Neural cell (in vitro differentiated cells): ENCODE results near the gene FHOD3. TPM values are rescaled to one million over a fixed set of nuclear protein-coding genes. Genes with fewer than 3 reads are reported as not detected.

Experiments
- H2AFZ ChIP-seq: fragments of 200-600, 300-800 bp; sonication (generic), shearing (Covaris generic); 2 replicates; pipeline ENCODE4 v1.6.0; 2014; ENCODE audit warnings: low read depth, mild to moderate bottlenecking, antibody characterized with exemption, low read length, moderate library complexity
- H3F3A ChIP-seq: fragments of 200-600 bp; shearing (Covaris generic); 2 replicates; pipeline ENCODE4 v1.6.1; 2016; ENCODE audit warnings: mild to moderate bottlenecking, moderate library complexity, mixed read lengths, antibody characterized with exemption, low read length; ENCODE audit not compliant: insufficient read depth, poor library complexity, severe bottlenecking
- H3K27ac ChIP-seq: fragments of 200-600, 300-800 bp; sonication (generic), shearing (Covaris generic); 2 replicates; pipeline ENCODE4 v1.5.1; 2014; ENCODE audit warnings: mild to moderate bottlenecking, low read length, moderate library complexity
- H3K27me3 ChIP-seq: fragments of 300-800, 200-600 bp; sonication (generic), shearing (Covaris generic); 2 replicates; pipeline ENCODE4 v1.6.0; 2014; ENCODE audit warnings: mild to moderate bottlenecking, low read depth, low read length, moderate library complexity; ENCODE audit not compliant: insufficient read depth
- H3K36me3 ChIP-seq: fragments of 300-800, 200-600 bp; sonication (generic), shearing (Covaris generic); 2 replicates; pipeline ENCODE4 v1.5.1; 2014; ENCODE audit warnings: mild to moderate bottlenecking, antibody characterized with exemption, low read length, moderate library complexity; ENCODE audit not compliant: insufficient read depth
- H3K4me2 ChIP-seq: fragments of 300-800, 200-600 bp; sonication (generic), shearing (Covaris generic); 2 replicates; pipeline ENCODE4 v1.6.0; 2014; ENCODE audit warnings: mild to moderate bottlenecking, low read length
- H3K4me3 ChIP-seq: fragments of 300-800, 200-600 bp; sonication (generic), shearing (Covaris generic); 2 replicates; pipeline ENCODE4 v1.5.1; 2014; ENCODE audit warnings: mild to moderate bottlenecking, low read length, moderate library complexity
- H3K79me2 ChIP-seq: fragments of 200-600 bp; shearing (Covaris generic); replicated peaks from 2 replicates; pipeline ENCODE4 v1.6.0; 2014; ENCODE audit warnings: mild to moderate bottlenecking, low read length, moderate library complexity; ENCODE audit not compliant: insufficient read depth
- H3K9ac ChIP-seq: fragments of 300-800, 200-600 bp; sonication (generic), shearing (Covaris generic); 2 replicates; pipeline ENCODE4 v1.6.1; 2016; ENCODE audit warnings: mild to moderate bottlenecking, low read length, mixed read lengths
- H3K9me2 ChIP-seq: fragments of 200-600 bp; shearing (Covaris generic); 2 replicates; pipeline ENCODE4 v1.6.1; 2016; ENCODE audit warnings: mild to moderate bottlenecking, low read length, mixed read lengths; ENCODE audit not compliant: insufficient read depth
- H3K9me3 ChIP-seq: fragments of 200-600, 300-800 bp; sonication (generic), shearing (Covaris generic); 2 replicates; pipeline ENCODE4 v1.6.1; 2016; ENCODE audit warnings: mild to moderate bottlenecking, mixed run types, low read length, moderate library complexity, mixed read lengths
- H4K20me1 ChIP-seq: fragments of 200-600 bp; shearing (Covaris generic); 2 replicates; pipeline ENCODE4 v1.6.1; 2016; ENCODE audit warnings: mild to moderate bottlenecking, mixed run types; ENCODE audit not compliant: insufficient read depth
- EP300 ChIP-seq: fragments of 450-650 bp; conservative IDR thresholded peaks from 2 replicates; pipeline ENCODE4 v1.6.1; 2014; ENCODE audit warnings: antibody characterized with exemption, mild to moderate bottlenecking, moderate library complexity; ENCODE audit not compliant: poor library complexity, severe bottlenecking
- EZH2 ChIP-seq: fragments of 200-600, 300-800 bp; shearing (Covaris generic), sonication (generic); IDR thresholded peaks from 2 replicates; pipeline ENCODE4 v1.6.1; 2014; ENCODE audit warnings: antibody characterized with exemption, low read length, borderline replicate concordance, mild to moderate bottlenecking; ENCODE audit not compliant: insufficient read depth, poor library complexity, severe bottlenecking
- MXI1 ChIP-seq: fragments of 450-650 bp; conservative IDR thresholded peaks from 2 replicates; pipeline ENCODE4 v1.6.1; 2014; ENCODE audit warnings: antibody characterized with exemption, mild to moderate bottlenecking; ENCODE audit not compliant: poor library complexity, severe bottlenecking
- POLR2AphosphoS5 ChIP-seq: IDR thresholded peaks from 2 replicates; pipeline ENCODE4 v1.6.1; 2012
- RAD21 ChIP-seq: fragments of 450-650 bp; conservative IDR thresholded peaks from 2 replicates; pipeline ENCODE4 v1.6.1; 2014; ENCODE audit warnings: antibody characterized with exemption, mild to moderate bottlenecking, moderate library complexity
- SMC3 ChIP-seq: fragments of 450-650 bp; conservative IDR thresholded peaks from 2 replicates; pipeline ENCODE4 v1.6.1; 2014; ENCODE audit warnings: antibody characterized with exemption, mild to moderate bottlenecking, moderate library complexity; ENCODE audit not compliant: poor library complexity
- TAF1 ChIP-seq: IDR thresholded peaks from 2 replicates; pipeline ENCODE4 v1.6.1; 2012; ENCODE audit warnings: low read depth
- polyA plus RNA-seq: library from polyadenylated mRNA; depleted of rRNA; stranded (reverse); fragments of >200 nt; gene quantifications from 2 replicates; pipeline ENCODE4 v1.2.3, GENCODE V29; 2014
- TF ChIP-seq, protein P1 (sequence below): fragments of 450-650 bp; IDR thresholded peaks from 2 replicates; pipeline ENCODE4 v1.5.1; 2014; ENCODE audit warnings: antibody characterized with exemption, mild to moderate bottlenecking, moderate library complexity; ENCODE audit not compliant: poor library complexity, severe bottlenecking
- TF ChIP-seq, protein P2 (sequence below): IDR thresholded peaks from 2 replicates; pipeline ENCODE4 v1.6.1; 2012; ENCODE audit warnings: borderline replicate concordance

The FHOD3 gene
- polyA plus RNA-seq, 1 donor from 2014 or later: 19.4 TPM

DNA sequence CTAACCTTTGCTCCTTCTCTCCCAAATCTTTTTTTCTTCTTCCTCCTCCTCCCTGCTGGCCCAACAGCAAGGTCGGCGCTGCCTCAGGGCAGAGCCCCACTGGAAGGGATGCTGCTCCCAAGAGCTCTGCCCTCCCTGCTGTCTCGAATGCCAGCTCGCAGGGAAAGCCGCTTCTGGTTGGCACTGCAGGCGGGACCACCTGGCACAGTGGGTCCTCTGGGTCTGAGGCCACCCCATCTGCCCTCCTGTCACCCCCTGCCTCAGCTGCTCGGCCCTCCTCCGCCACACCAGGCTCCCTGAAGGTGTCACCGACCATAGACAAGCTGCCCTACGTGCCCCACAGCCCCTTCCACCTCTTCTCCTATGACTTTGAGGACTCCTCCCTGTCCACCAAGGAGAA is 355.0 kb downstream of the FHOD3 start:
- TF ChIP-seq, protein P1, sequence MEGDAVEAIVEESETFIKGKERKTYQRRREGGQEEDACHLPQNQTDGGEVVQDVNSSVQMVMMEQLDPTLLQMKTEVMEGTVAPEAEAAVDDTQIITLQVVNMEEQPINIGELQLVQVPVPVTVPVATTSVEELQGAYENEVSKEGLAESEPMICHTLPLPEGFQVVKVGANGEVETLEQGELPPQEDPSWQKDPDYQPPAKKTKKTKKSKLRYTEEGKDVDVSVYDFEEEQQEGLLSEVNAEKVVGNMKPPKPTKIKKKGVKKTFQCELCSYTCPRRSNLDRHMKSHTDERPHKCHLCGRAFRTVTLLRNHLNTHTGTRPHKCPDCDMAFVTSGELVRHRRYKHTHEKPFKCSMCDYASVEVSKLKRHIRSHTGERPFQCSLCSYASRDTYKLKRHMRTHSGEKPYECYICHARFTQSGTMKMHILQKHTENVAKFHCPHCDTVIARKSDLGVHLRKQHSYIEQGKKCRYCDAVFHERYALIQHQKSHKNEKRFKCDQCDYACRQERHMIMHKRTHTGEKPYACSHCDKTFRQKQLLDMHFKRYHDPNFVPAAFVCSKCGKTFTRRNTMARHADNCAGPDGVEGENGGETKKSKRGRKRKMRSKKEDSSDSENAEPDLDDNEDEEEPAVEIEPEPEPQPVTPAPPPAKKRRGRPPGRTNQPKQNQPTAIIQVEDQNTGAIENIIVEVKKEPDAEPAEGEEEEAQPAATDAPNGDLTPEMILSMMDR: no peak
- no peak for TF ChIP-seq RAD21
- TF ChIP-seq SMC3: no peak
- no peak for TF ChIP-seq EP300
- TF ChIP-seq EZH2: no peak
- no peak for TF ChIP-seq MXI1
- TF ChIP-seq, protein P2, sequence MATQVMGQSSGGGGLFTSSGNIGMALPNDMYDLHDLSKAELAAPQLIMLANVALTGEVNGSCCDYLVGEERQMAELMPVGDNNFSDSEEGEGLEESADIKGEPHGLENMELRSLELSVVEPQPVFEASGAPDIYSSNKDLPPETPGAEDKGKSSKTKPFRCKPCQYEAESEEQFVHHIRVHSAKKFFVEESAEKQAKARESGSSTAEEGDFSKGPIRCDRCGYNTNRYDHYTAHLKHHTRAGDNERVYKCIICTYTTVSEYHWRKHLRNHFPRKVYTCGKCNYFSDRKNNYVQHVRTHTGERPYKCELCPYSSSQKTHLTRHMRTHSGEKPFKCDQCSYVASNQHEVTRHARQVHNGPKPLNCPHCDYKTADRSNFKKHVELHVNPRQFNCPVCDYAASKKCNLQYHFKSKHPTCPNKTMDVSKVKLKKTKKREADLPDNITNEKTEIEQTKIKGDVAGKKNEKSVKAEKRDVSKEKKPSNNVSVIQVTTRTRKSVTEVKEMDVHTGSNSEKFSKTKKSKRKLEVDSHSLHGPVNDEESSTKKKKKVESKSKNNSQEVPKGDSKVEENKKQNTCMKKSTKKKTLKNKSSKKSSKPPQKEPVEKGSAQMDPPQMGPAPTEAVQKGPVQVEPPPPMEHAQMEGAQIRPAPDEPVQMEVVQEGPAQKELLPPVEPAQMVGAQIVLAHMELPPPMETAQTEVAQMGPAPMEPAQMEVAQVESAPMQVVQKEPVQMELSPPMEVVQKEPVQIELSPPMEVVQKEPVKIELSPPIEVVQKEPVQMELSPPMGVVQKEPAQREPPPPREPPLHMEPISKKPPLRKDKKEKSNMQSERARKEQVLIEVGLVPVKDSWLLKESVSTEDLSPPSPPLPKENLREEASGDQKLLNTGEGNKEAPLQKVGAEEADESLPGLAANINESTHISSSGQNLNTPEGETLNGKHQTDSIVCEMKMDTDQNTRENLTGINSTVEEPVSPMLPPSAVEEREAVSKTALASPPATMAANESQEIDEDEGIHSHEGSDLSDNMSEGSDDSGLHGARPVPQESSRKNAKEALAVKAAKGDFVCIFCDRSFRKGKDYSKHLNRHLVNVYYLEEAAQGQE: no peak
- TF ChIP-seq POLR2AphosphoS5: no peak
- TF ChIP-seq TAF1: no peak
- H3K9me3 ChIP-seq: no peaks in the 10 kb centered on the region
- H2AFZ ChIP-seq: no peak overlapping the region
- H3F3A ChIP-seq: no peaks in the 10 kb centered on the region
- H4K20me1 ChIP-seq: no peaks in the 10 kb centered on the region
- no peak overlapping the region for H3K9ac ChIP-seq
- no peaks in the 10 kb centered on the region for H3K79me2 ChIP-seq
- no peaks in the 10 kb centered on the region for H3K9me2 ChIP-seq
- H3K4me2 ChIP-seq: no peak overlapping the region
- no peaks in the 10 kb centered on the region for H3K36me3 ChIP-seq
- H3K4me3 ChIP-seq: no peak overlapping the region
- H3K27me3 ChIP-seq: no peaks in the 10 kb centered on the region
- no peak overlapping the region for H3K27ac ChIP-seq

DNA sequence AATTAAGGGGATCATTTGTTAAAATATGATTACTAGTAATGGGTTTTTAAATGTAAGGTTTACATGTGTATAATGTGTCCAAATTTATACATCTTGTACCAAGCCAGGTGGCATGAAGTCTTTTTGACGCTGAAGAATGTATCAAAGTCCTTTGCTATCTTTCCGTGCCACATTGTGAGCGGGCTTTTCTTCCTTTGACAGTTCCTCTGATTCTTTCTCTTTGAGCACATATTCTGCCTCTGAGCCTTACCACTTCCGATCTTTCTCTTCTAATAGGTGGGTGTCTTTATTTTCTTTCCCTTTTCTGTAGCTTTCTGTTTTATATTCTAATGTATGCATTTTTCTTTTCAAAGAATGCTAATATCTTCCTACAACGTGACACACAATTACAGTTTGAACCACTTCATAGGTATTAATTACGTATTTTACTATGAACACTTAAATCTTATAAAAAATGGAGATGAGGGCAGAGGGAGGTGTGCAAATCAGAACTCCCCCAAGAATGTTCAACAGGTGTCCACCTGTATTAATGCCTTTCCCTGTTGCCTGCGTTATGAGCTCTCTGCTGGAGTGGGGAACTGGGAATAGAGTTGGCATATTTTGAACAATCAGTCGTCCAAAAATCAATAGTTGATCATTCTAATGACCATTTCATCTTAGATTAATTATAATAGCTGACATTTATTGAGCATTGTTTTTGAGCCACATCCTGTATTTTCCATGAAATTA is 355.8 kb downstream of the FHOD3 start:
- Histone ChIP-seq H3K4me2 (no peak overlapping the region), H2AFZ (no peak overlapping the region), H3K79me2 (no peaks in the 10 kb centered on the region), H3K4me3 (no peak overlapping the region), H3F3A (no peaks in the 10 kb centered on the region), H3K9me3 (no peaks in the 10 kb centered on the region), H3K36me3 (no peaks in the 10 kb centered on the region), H4K20me1 (no peaks in the 10 kb centered on the region), H3K9ac (no peak overlapping the region), H3K9me2 (no peaks in the 10 kb centered on the region), H3K27me3 (no peaks in the 10 kb centered on the region), H3K27ac (no peak overlapping the region)
- TF ChIP-seq, protein P2: no peak
- TF ChIP-seq MXI1 (no peak), POLR2AphosphoS5 (no peak), EZH2 (no peak), EP300 (no peak), TAF1 (no peak), RAD21 (no peak), SMC3 (no peak)
- TF ChIP-seq, protein P1: no peak
